H1 (cell line): ENCODE measurements around the gene TFDP3. TPM values are rescaled to one million over a fixed set of nuclear protein-coding genes. Genes with fewer than 3 reads are reported as not detected.

Experiments used
- CTCF ChIA-PET: fragments of 300-600 bp; sonication (Branson Sonifier 250); formaldehyde crosslinking; loops from one replicate; lab custom pipeline; 2021; ENCODE audit not compliant: partially characterized antibody; lab: Charles Lee
- POLR2A ChIA-PET: fragments of 300-600 bp; sonication (Branson Sonifier 250); formaldehyde crosslinking; loops from one replicate; lab custom pipeline; 2021; ENCODE audit warnings: inconsistent platforms; ENCODE audit not compliant: partially characterized antibody; lab: Charles Lee
- DNase-seq, 2 experiments: peaks; one replicate each; pipeline versions ENCODE4 v3.0.0 to v3.0.0-alpha.2; 2010 to 2022; ENCODE audit warnings: low spot score in 2 of 2, low read depth in 1 of 2, mixed read lengths in 1 of 2
- FAIRE-seq: peaks from 2 replicates; lab custom pipeline; 2011; peaks lifted over from hg19 to GRCh38; lab: Jason Lieb, UNC
- H2AFZ ChIP-seq: 2 replicates; pipeline ENCODE4 v1.8.1; 2012; ENCODE audit warnings: low read length, inconsistent platforms
- H2AK5ac ChIP-seq: 2 replicates; pipeline ENCODE4 v1.6.1; 2013; ENCODE audit warnings: low read depth, low read length
- H2BK120ac ChIP-seq: replicated peaks from 2 replicates; pipeline ENCODE3; 2013; ENCODE audit warnings: low read depth, low read length, inconsistent platforms
- H2BK12ac ChIP-seq: 2 replicates; pipeline ENCODE4 v1.6.1; 2013; ENCODE audit warnings: low read depth, low read length
- H2BK15ac ChIP-seq: 2 replicates; pipeline ENCODE4 v1.6.1; 2013; ENCODE audit warnings: low read length
- H2BK20ac ChIP-seq: 2 replicates; pipeline ENCODE4 v1.6.1; 2013; ENCODE audit warnings: low read length
- H2BK5ac ChIP-seq: 2 replicates; pipeline ENCODE4 v1.6.1; 2013; ENCODE audit warnings: low read depth, low read length
- H3K14ac ChIP-seq: 2 replicates; pipeline ENCODE4 v1.6.1; 2013; ENCODE audit warnings: inconsistent platforms; ENCODE audit not compliant: insufficient read length
- H3K18ac ChIP-seq: 2 replicates; pipeline ENCODE4 v1.6.1; 2013; ENCODE audit warnings: low read length; ENCODE audit errors: extremely low read depth
- H3K23ac ChIP-seq: 2 replicates; pipeline ENCODE4 v1.6.1; 2013; ENCODE audit warnings: inconsistent platforms; ENCODE audit not compliant: insufficient read length
- H3K23me2 ChIP-seq: 2 replicates; pipeline ENCODE4 v1.6.1; 2013; ENCODE audit warnings: low read depth, low read length
- H3K27ac ChIP-seq: 2 replicates; pipeline ENCODE4 v1.6.1; 2011; ENCODE audit warnings: low read depth, low read length, inconsistent platforms
- H3K27me3 ChIP-seq, 4 experiments: replicated peaks in 1 of 4; 1 replicate in 1 of 4; 2 replicates in 3 of 4; pipeline versions ENCODE4 v1.6.1 to v1.8.1; 2011 to 2013; ENCODE audit warnings: low read length in 3 of 4, mild to moderate bottlenecking in 3 of 4, inconsistent platforms in 2 of 4, mixed read lengths in 2 of 4, moderate library complexity in 1 of 4; ENCODE audit not compliant: control insufficient read depth in 3 of 4, insufficient read depth in 3 of 4; ENCODE audit errors: extremely low read depth in 1 of 4
- H3K36me3 ChIP-seq, 4 experiments: 2 replicates each; pipeline versions ENCODE4 v1.6.1 to v1.8.1; 2011 to 2013; ENCODE audit warnings: mild to moderate bottlenecking in 4 of 4, low read length in 3 of 4, moderate library complexity in 2 of 4, control low read depth in 1 of 4, inconsistent platforms in 1 of 4; ENCODE audit not compliant: insufficient read depth in 4 of 4, control insufficient read depth in 2 of 4
- H3K4ac ChIP-seq: replicated peaks from 2 replicates; pipeline ENCODE3; 2013; ENCODE audit warnings: low read length, low read depth, mixed read lengths, inconsistent platforms; ENCODE audit not compliant: insufficient read length
- H3K4me1 ChIP-seq, 4 experiments: replicated peaks in 1 of 4; 1 replicate in 1 of 4; 2 replicates in 3 of 4; pipeline versions ENCODE4 v1.6.1 to v1.8.1; 2011 to 2013; ENCODE audit warnings: low read length in 3 of 4, inconsistent platforms in 2 of 4, mixed read lengths in 1 of 4; ENCODE audit not compliant: insufficient read depth in 4 of 4, control insufficient read depth in 3 of 4
- H3K4me2 ChIP-seq, 2 experiments: 2 replicates each; pipeline versions ENCODE4 v1.6.1 to v1.8.1; 2011 to 2013; ENCODE audit warnings: low read depth in 2 of 2, low read length in 2 of 2, control low read depth in 1 of 2, inconsistent platforms in 1 of 2, mild to moderate bottlenecking in 1 of 2; ENCODE audit not compliant: insufficient read depth in 1 of 2
- H3K4me3 ChIP-seq, 4 experiments: fragments of 200-600, 300-600 bp in 1 of 4; sonication (generic), shearing (Covaris generic), sonication (Bioruptor Twin) in 1 of 4; 2 replicates each; pipeline versions ENCODE4 v1.5.1 to v1.8.1; 2011 to 2016; ENCODE audit warnings: low read length in 4 of 4, low read depth in 3 of 4, control low read depth in 2 of 4, inconsistent platforms in 2 of 4, mild to moderate bottlenecking in 2 of 4, mixed read lengths in 1 of 4, moderate library complexity in 1 of 4; ENCODE audit not compliant: insufficient read depth in 2 of 4; ENCODE audit errors: extremely low read depth in 1 of 4
- H3K56ac ChIP-seq: replicated peaks from 2 replicates; pipeline ENCODE3; 2013; ENCODE audit warnings: low read depth, mild to moderate bottlenecking, mixed read lengths, low read length, inconsistent platforms; ENCODE audit not compliant: insufficient read length
- H3K79me1 ChIP-seq: 2 replicates; pipeline ENCODE4 v1.6.1; 2013; ENCODE audit warnings: low read depth, low read length, control low read depth
- H3K79me2 ChIP-seq, 2 experiments: 2 replicates each; pipeline versions ENCODE4 v1.6.1 to v1.8.1; 2012 to 2013; ENCODE audit warnings: low read length in 2 of 2, mild to moderate bottlenecking in 2 of 2, inconsistent platforms in 1 of 2; ENCODE audit not compliant: insufficient read depth in 2 of 2, control insufficient read depth in 1 of 2
- H3K9ac ChIP-seq, 4 experiments: replicated peaks in 1 of 4; 1 replicate in 1 of 4; 2 replicates in 3 of 4; pipeline versions ENCODE4 v1.6.1 to v1.8.1; 2011 to 2013; ENCODE audit warnings: low read depth in 3 of 4, low read length in 3 of 4, control low read depth in 2 of 4, mild to moderate bottlenecking in 2 of 4, moderate library complexity in 2 of 4, inconsistent platforms in 1 of 4; ENCODE audit errors: extremely low read depth in 1 of 4
- H3K9me3 ChIP-seq, 2 experiments: 2 replicates each; pipeline versions ENCODE4 v1.6.1 to v1.8.1; 2012 to 2013; ENCODE audit warnings: mild to moderate bottlenecking in 2 of 2, moderate library complexity in 2 of 2, control low read depth in 1 of 2, inconsistent platforms in 1 of 2, low read depth in 1 of 2, low read length in 1 of 2, mixed read lengths in 1 of 2; ENCODE audit not compliant: insufficient read depth in 2 of 2
- H4K20me1 ChIP-seq, 2 experiments: replicated peaks in 1 of 2; 2 replicates each; pipeline versions ENCODE3 to v1.8.1; 2011 to 2013; ENCODE audit warnings: inconsistent platforms in 2 of 2, low read length in 2 of 2, mild to moderate bottlenecking in 1 of 2; ENCODE audit not compliant: insufficient read depth in 2 of 2, control insufficient read depth in 1 of 2
- H4K5ac ChIP-seq: 2 replicates; pipeline ENCODE4 v1.6.1; 2013; ENCODE audit warnings: low read length, low read depth, mixed read lengths, inconsistent platforms; ENCODE audit not compliant: insufficient read length
- H4K8ac ChIP-seq: 2 replicates; pipeline ENCODE4 v1.8.0; 2013; ENCODE audit warnings: mild to moderate bottlenecking, moderate library complexity, low read length, inconsistent platforms; ENCODE audit not compliant: insufficient read depth; ENCODE audit errors: extremely low read depth
- H4K91ac ChIP-seq: replicated peaks from 2 replicates; pipeline ENCODE3; 2013; ENCODE audit warnings: low read length, mixed read lengths, inconsistent platforms; ENCODE audit not compliant: insufficient read length
- ASH2L ChIP-seq: fragments of 200-600, 300-600 bp; sonication (generic); IDR thresholded peaks from one replicate; pipeline ENCODE4 v1.7.1; 2017; ENCODE audit warnings: low read length
- CBX5 ChIP-seq: fragments of 300-800, 300-1000 bp; sonication (generic); IDR thresholded peaks from 2 replicates; pipeline ENCODE4 v1.7.1; 2016; ENCODE audit warnings: antibody characterized with exemption, low read length, low read depth
- CREB1 ChIP-seq: IDR thresholded peaks from 2 replicates; pipeline ENCODE4 v1.6.1; 2012; ENCODE audit warnings: inconsistent platforms
- KDM1A ChIP-seq: fragments of 200-600, 300-600 bp; sonication (generic); IDR thresholded peaks from 2 replicates; pipeline ENCODE4 v1.7.1; 2016; ENCODE audit warnings: mild to moderate bottlenecking, low read length, borderline replicate concordance
- RXRA ChIP-seq: IDR thresholded peaks from 2 replicates; pipeline ENCODE4 v1.6.1; 2011; ENCODE audit warnings: low read depth, mild to moderate bottlenecking, low read length, moderate library complexity; ENCODE audit not compliant: insufficient read depth
- SIN3A ChIP-seq, 2 experiments: IDR thresholded peaks in 1 of 2; conservative IDR thresholded peaks in 1 of 2; 2 replicates each; pipeline ENCODE4 v1.6.1; 2011 to 2012; ENCODE audit warnings: low read length in 2 of 2, improper control_type of control experiment in 1 of 2, low read depth in 1 of 2, mild to moderate bottlenecking in 1 of 2
- SIX5 ChIP-seq: IDR thresholded peaks from 2 replicates; pipeline ENCODE4 v1.6.1; 2011; ENCODE audit warnings: mild to moderate bottlenecking, low read depth, low read length
- SRF ChIP-seq: IDR thresholded peaks from 2 replicates; pipeline ENCODE4 v1.6.1; 2011; ENCODE audit warnings: mild to moderate bottlenecking, low read depth, low read length, moderate library complexity
- TBP ChIP-seq: IDR thresholded peaks from 2 replicates; pipeline ENCODE4 v1.6.1; 2011; ENCODE audit warnings: low read depth, low read length, improper control_type of control experiment
- WGBS, 2 experiments: shearing (Covaris generic) in 1 of 2; methylation state at CpG; one replicate each; pipeline versions ENCODE4 v1.1.6 to v1.1.7; 2013 to 2015; ENCODE audit warnings: low lambda C conversion rate in 2 of 2, mixed read lengths in 2 of 2, inconsistent platforms in 1 of 2, low coverage in 1 of 2, missing lambda C conversion rate in 1 of 2; ENCODE audit not compliant: insufficient replicate concordance in 2 of 2, insufficient coverage in 1 of 2, insufficient read length in 1 of 2; ENCODE audit errors: extremely low coverage in 1 of 2, missing lambda C conversion rate in 1 of 2; 5-methylcytosine and 5-hydroxymethylcytosine counted together
- polyA plus RNA-seq, 7 experiments: library from polyadenylated mRNA; depleted of rRNA in 3 of 7; stranded (reverse) in 5 of 7; unstranded in 2 of 7; fragments of >200 nt in 5 of 7; fragments of 200-250 nt in 2 of 7; gene quantifications; 1 replicate in 5 of 7; 2 replicates in 1 of 7; 4 replicates in 1 of 7; pipeline versions ENCODE4 v1.2.1 to v1.2.3, GENCODE V29; 2011 to 2013; ENCODE audit warnings: missing spikeins in 2 of 7, mixed read lengths in 2 of 7
- total RNA-seq: library from RNA; stranded (reverse); fragmentation: NEBNext Ultra II Directional; extraction: Animal tissue kit (Norgen Biotek cat#: 25700); gene quantifications from 2 replicates; pipeline ENCODE4 v1.2.1, GENCODE V29; 2021
- TF ChIP-seq, protein P1 (sequence below), 3 experiments: IDR thresholded peaks; 1 replicate in 2 of 3; 2 replicates in 1 of 3; pipeline versions ENCODE4 v1.5.1 to v1.6.1; 2011; ENCODE audit warnings: low read length in 3 of 3, mild to moderate bottlenecking in 3 of 3, inconsistent platforms in 2 of 3, low read depth in 1 of 3, moderate library complexity in 1 of 3; ENCODE audit not compliant: insufficient read depth in 1 of 3; ENCODE audit errors: control extremely low read depth in 1 of 3

Gene TFDP3
- total and polyA plus RNA-seq, 2 of the 8 experiments (the other 6 are each of a cell fraction or from before 2014, with no cell fraction given), result not detected

DNA sequence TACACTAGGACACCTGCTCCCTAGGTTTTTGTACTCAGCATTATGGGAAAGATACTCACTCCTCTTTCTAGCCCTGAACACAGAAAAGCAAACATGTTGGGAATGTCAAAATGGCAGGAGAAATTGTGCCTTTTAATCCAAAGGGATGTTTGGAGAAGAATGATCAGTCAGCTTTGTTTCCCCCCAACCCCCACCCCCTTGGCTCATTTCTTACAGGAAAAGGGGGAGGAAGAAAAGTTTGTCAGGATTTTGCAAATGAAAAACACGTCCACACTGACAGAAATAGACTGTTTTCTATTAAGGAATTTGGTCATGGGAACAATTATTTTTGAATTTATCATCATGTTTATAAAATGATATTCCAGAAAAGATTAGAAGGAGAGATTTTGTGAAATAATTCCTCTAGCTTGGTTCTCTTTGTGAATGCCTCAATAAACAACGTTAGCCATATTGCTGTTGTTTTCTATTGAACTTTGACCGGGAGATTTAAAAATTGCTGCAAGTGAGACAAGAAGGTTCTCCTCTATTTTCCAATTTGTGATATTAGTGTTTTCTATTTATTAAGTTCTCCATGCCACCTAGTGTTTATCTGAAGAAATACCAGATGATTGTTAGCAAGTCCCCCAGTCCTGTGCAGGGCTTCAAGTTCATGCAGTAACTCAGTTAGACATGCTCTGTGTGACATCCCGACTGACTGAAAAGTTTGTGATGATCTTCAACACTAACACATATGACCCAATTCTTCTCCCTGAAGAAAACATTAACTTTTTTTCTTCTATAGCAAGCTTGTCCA, 31.3 kb upstream of the TFDP3 start:
- Histone ChIP-seq H2BK5ac (no peak overlapping the region), H3K23me2 (no peaks in the 10 kb centered on the region), H3K79me2 (no peaks in the 10 kb centered on the region), H3K27me3 (no peaks in the 10 kb centered on the region), H2BK15ac (no peak overlapping the region), H3K27ac (no peak overlapping the region), H3K79me1 (no peaks in the 10 kb centered on the region), H3K23ac (no peak overlapping the region), H4K91ac (no peak overlapping the region), H3K4me2 (no peak overlapping the region), H4K20me1 (no peaks in the 10 kb centered on the region), H2AK5ac (no peak overlapping the region), H3K18ac (no peak overlapping the region), H3K4me3 (no peak overlapping the region), H2BK120ac (no peak overlapping the region), H3K9ac (no peak overlapping the region), H2AFZ (no peak overlapping the region), H3K9me3 (peaks cover 5 to 6% of the 10 kb centered on the region in 2 experiments; a peak in 1 of 4 replicates), H4K5ac (no peak overlapping the region), H3K56ac (no peak overlapping the region), H2BK12ac (no peak overlapping the region), H3K4me1 (peaks cover 0 to 6% (median 2%) of the 10 kb centered on the region in 4 experiments; a peak in 3 of 7 replicates), H3K14ac (no peak overlapping the region), H4K8ac (no peak overlapping the region), H3K4ac (no peak overlapping the region), H3K36me3 (no peaks in the 10 kb centered on the region), H2BK20ac (no peak overlapping the region)
- FAIRE-seq (peak; percentile 75), DNase-seq (no peak)
- ChIA-PET CTCF (interaction anchor here (0.6 to 1.4 kb wide), 3 partner anchors 20 to 441 kb away, joined by 3 to 7 read pairs (median 3); no protein-coding TSS in a partner anchor), POLR2A (no interaction called here)
- 75% methylated on average over 4 of the region's 4 CpGs; no CpG with 5 or more reads in 1 of the 2 experiments for WGBS, 2 experiments
- TF ChIP-seq ASH2L, result no peak
- TF ChIP-seq, protein P1, sequence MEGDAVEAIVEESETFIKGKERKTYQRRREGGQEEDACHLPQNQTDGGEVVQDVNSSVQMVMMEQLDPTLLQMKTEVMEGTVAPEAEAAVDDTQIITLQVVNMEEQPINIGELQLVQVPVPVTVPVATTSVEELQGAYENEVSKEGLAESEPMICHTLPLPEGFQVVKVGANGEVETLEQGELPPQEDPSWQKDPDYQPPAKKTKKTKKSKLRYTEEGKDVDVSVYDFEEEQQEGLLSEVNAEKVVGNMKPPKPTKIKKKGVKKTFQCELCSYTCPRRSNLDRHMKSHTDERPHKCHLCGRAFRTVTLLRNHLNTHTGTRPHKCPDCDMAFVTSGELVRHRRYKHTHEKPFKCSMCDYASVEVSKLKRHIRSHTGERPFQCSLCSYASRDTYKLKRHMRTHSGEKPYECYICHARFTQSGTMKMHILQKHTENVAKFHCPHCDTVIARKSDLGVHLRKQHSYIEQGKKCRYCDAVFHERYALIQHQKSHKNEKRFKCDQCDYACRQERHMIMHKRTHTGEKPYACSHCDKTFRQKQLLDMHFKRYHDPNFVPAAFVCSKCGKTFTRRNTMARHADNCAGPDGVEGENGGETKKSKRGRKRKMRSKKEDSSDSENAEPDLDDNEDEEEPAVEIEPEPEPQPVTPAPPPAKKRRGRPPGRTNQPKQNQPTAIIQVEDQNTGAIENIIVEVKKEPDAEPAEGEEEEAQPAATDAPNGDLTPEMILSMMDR (IDR thresholded peaks at IDR 0.05; ENCODE audit: control extremely low read depth in 1 of 3, insufficient read depth in 1 of 3, low read depth in 1 of 3, low read length in 3 of 3), result no peak
- no peak for TF ChIP-seq SIX5
- TF ChIP-seq CBX5, result no peak
- TF ChIP-seq TBP, result no peak
- no peak for TF ChIP-seq SIN3A (conservative IDR thresholded peaks at IDR 0.05 in 1 of 2, IDR thresholded peaks at IDR 0.05 in 1 of 2; ENCODE audit: low read depth in 1 of 2, low read length in 2 of 2)
- TF ChIP-seq SRF, result no peak
- no peak for TF ChIP-seq KDM1A
- TF ChIP-seq CREB1, result no peak
- no peak for TF ChIP-seq RXRA
